GM12865 (cell line): ENCODE data around the gene ERBIN.
"Not testable (repeated sequence)": the region's sequence is repeated elsewhere in the genome, so short reads cannot be mapped to it uniquely, and the experiment has no call there.

Experiments
- DNase-seq: peaks from one replicate; pipeline ENCODE4 v3.0.0; 2010; ENCODE audit warnings: low read depth
- H3K4me3 ChIP-seq: 2 replicates; pipeline ENCODE4 v1.5.1; 2011; ENCODE audit warnings: mild to moderate bottlenecking, low read depth, low read length, control low read depth
- CTCF ChIP-seq: IDR thresholded peaks from 2 replicates; pipeline ENCODE4 v1.5.1; 2011; ENCODE audit warnings: low read length, control low read depth, low read depth, inconsistent platforms; ENCODE audit not compliant: insufficient read depth; ENCODE audit errors: missing control alignments

The ERBIN gene

DNA sequence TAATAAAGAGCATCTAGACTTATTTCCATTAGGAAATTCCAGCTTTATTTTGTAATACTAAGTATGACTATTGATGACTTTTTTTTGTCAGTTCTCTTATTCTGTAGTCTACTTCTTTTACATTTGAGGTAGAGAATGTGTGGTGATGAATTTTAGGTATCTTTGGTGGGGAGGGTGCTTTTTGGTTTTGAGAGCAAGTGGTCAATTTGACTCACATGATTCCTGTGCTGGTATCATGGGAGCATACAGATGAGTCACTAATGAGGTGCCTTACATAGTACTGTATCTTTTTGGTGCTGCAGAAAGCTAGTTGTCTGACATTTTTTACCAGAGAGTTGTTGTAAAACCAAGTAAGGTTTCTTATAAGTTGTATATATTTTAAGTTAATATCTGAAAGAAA, 35.3 kb downstream of the ERBIN start:
- TF ChIP-seq CTCF = no peak
- DNase-seq = peak; percentile 53
- H3K4me3 ChIP-seq = no peak overlapping the region

DNA sequence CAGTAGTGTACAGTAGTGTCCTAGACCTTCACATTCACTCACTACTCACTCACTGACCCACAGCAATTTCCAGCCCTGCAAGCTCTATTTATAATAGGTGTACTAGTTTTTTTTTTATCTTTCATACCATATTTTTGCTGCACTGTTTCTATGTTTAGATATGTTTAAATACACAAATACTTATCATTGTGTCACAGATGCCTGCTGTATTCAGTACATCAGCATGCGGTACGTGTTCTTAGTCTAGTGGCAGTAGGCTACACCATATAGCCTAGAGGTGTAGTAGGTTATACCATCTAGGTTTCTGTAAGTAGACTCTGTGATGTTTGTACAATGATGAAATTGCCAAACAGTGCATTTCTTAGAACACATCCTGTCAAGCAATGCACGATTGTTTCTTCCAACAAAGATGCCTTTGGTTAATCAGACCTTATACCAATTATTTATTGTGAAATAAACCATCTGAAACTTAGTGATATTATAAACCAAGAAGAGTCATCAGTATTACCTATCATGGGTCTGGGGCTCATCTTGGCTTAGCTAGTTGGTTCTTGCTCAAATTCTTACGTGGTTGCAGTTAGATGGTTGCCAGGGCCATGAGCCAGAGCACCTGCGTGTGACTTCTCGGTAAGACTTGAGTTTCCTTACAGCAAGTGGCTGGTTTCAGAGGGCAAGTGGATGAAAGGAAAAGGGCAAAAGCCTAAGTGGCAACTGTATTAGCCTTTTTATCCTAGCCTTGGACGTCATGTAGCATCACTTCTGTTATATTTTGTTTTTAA, 41.1 kb downstream of the ERBIN start:
- H3K4me3 ChIP-seq = no peak overlapping the region
- no peak for DNase-seq
- no peak for TF ChIP-seq CTCF

- TF ChIP-seq CTCF = no peak
- H3K4me3 ChIP-seq = peak overlapping the region; percentile 23
- no peak for DNase-seq
Observed at GRCh38 chr5:65969539-65970393, 43.4 kb downstream of the ERBIN start.

GRCh38 chr5:65970481-65971367, 44.3 kb downstream of the ERBIN start:
- no peak for TF ChIP-seq CTCF
- peak; percentile 21 for DNase-seq
- H3K4me3 ChIP-seq = no peak overlapping the region

DNA sequence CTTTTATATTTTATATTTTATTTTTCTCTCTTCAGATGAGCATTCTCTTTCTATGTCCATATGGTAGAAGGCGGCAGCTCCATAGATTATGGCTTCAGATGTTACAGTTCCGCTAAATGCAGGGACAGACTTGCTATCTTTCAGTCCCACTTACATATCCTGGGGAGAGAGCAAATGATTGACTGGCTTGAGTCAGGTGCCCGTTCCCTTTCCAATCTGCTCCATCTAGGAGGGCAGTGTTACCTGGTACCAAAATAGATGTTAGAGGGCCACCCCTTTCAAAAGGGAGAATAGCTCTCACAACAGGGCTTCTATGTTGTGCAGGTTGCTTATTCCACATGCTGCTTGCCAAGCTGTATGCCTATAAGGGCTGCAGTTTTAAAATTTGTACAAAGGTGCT, 45.3 kb downstream of the ERBIN start:
- no peak for DNase-seq
- no peak for TF ChIP-seq CTCF
- H3K4me3 ChIP-seq = no peak overlapping the region

- DNase-seq, H3K4me3 ChIP-seq: not testable (repeated sequence)
Observed at GRCh38 chr5:65972896-65973295, 46.5 kb downstream of the ERBIN start.

- TF ChIP-seq CTCF = no peak
- no peak for DNase-seq
- no peak overlapping the region for H3K4me3 ChIP-seq
Observed at GRCh38 chr5:65978251-65978650, 51.9 kb downstream of the ERBIN start.
